ENCODE data around the gene NUP62. TPM values are rescaled to one million over a fixed set of nuclear protein-coding genes. Genes with fewer than 3 reads are reported as not detected.

The NUP62 gene
- total RNA-seq, 1 experiment from 2014 or later = 85.2 TPM

DNA sequence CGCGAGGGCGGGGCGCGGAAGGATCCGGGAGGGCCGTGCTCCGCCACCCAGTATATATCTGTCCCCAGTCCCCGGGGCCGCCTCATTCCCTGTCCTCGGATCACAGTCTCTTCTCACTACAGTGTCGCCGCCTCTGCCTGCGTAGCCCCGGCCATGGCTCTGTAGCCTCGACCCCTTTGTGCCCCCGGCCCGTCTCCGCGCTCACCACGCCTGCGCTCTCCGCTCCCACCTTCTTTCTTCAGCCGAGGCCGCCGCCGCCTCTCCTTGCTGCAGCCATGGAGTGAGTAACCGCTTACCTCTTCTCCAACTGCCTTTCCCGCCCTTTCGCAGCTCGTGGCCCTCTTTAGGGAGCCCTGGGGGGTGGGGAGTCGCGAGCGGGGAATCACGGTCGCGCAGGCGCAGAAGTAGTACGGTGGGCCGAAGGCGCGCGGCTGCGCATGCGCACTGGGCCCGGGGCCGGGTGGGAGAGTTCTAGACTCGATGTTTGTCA is at the start of gene NUP62, which contains the start of gene ATF5 (continued):
- TF ChIP-seq ELF1 (IDR thresholded peaks at IDR 0.05; ENCODE audit: borderline replicate concordance, low read depth) (no peak), SIN3A (IDR thresholded peaks at IDR 0.05; ENCODE audit: low read depth) (peak; percentile 64), CEBPB (IDR thresholded peaks at IDR 0.05; ENCODE audit: low read depth) (no peak), ZNF274 (IDR thresholded peaks at IDR 0.05; ENCODE audit: low read depth, low read length) (no peak), FOSL1 (IDR thresholded peaks at IDR 0.05; ENCODE audit: low read depth) (no peak)
- TF ChIP-seq, protein P1, sequence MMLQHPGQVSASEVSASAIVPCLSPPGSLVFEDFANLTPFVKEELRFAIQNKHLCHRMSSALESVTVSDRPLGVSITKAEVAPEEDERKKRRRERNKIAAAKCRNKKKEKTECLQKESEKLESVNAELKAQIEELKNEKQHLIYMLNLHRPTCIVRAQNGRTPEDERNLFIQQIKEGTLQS (IDR thresholded peaks at IDR 0.05) = no peak

DNA sequence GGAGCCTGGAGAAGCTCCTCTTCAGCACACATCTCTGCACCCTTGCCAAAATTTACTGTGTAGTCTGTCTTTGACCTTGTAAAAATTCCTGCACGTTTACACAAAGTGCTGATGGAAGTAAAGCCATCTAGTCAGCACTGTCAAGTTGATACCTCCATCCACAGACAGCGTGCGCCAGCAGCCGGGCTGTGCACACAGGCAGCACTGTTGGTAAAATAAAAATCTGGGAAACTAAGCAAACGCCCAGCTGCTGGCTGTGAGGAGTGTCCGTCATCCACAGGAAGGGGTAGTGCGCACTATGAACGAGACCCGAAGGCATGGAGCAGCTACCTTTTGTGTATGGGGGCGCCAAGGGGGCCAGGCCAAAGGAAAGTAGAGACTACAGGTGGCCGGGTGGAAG is 49.0 kb upstream of the NUP62 start:
- Histone ChIP-seq H3K36me3 (ENCODE audit: control insufficient read depth in 1 of 2, insufficient read depth in 2 of 2, low read length in 2 of 2) (peaks cover 0 to 2% of the 10 kb centered on the region in 2 experiments; a peak in 1 of 4 replicates), H3K27ac (ENCODE audit: low read depth, low read length) (no peak overlapping the region), H3K4me1 (ENCODE audit: control insufficient read depth in 1 of 2, insufficient read depth in 2 of 2, low read length in 2 of 2) (no peaks in the 10 kb centered on the region), H3K9ac (ENCODE audit: low read length) (no peak overlapping the region), H3K27me3 (ENCODE audit: insufficient read depth, low read length) (no peaks in the 10 kb centered on the region), H3K4me2 (ENCODE audit: low read length) (no peak overlapping the region), H3K4me3 (replicated peaks in 1 of 2; ENCODE audit: low read depth in 1 of 2, low read length in 2 of 2) (no peak overlapping the region), H4K20me1 (ENCODE audit: insufficient read depth) (no peaks in the 10 kb centered on the region), H2AFZ (ENCODE audit: low read depth, low read length, poor library complexity, severe bottlenecking) (no peak overlapping the region), H3K9me3 (ENCODE audit: control insufficient read depth in 1 of 2, insufficient read depth in 1 of 2, low read depth in 1 of 2, low read length in 2 of 2) (no peaks in the 10 kb centered on the region), H3K79me2 (ENCODE audit: insufficient read depth, low read length) (no peaks in the 10 kb centered on the region), H3K9me2 (ENCODE audit: insufficient read depth) (no peaks in the 10 kb centered on the region)
- ChIA-PET RAD21 (ENCODE audit: low non-redundant PET in 1 of 2, low total read pairs in 2 of 2, uncharacterized antibody in 2 of 2, unreplicated experiment in 2 of 2) (no interaction called here), POLR2A (no interaction called here), CTCF (no interaction called here)
- BruUV-seq (replicated peaks) = no TSS peak
- DNase-seq (ENCODE audit: low read depth, low spot score) = no peak
- TF ChIP-seq, protein P2, sequence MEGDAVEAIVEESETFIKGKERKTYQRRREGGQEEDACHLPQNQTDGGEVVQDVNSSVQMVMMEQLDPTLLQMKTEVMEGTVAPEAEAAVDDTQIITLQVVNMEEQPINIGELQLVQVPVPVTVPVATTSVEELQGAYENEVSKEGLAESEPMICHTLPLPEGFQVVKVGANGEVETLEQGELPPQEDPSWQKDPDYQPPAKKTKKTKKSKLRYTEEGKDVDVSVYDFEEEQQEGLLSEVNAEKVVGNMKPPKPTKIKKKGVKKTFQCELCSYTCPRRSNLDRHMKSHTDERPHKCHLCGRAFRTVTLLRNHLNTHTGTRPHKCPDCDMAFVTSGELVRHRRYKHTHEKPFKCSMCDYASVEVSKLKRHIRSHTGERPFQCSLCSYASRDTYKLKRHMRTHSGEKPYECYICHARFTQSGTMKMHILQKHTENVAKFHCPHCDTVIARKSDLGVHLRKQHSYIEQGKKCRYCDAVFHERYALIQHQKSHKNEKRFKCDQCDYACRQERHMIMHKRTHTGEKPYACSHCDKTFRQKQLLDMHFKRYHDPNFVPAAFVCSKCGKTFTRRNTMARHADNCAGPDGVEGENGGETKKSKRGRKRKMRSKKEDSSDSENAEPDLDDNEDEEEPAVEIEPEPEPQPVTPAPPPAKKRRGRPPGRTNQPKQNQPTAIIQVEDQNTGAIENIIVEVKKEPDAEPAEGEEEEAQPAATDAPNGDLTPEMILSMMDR (IDR thresholded peaks at IDR 0.05 in 2 of 3, conservative IDR thresholded peaks at IDR 0.05 in 1 of 3; ENCODE audit: borderline replicate concordance in 1 of 3, insufficient read depth in 1 of 3, low read depth in 2 of 3, low read length in 2 of 3) = no peak
- TF ChIP-seq, protein P3, sequence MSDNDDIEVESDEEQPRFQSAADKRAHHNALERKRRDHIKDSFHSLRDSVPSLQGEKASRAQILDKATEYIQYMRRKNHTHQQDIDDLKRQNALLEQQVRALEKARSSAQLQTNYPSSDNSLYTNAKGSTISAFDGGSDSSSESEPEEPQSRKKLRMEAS (IDR thresholded peaks at IDR 0.05) = no peak
- no peak for TF ChIP-seq SRF (IDR thresholded peaks at IDR 0.05; ENCODE audit: low read depth)
- TF ChIP-seq EZH2 (IDR thresholded peaks at IDR 0.05) = no peak
- TF ChIP-seq YY1 (IDR thresholded peaks at IDR 0.05; ENCODE audit: extremely low read depth, insufficient replicate concordance, low read depth, low read length) = no peak
- TF ChIP-seq, protein P1 (IDR thresholded peaks at IDR 0.05) = no peak
- no peak for TF ChIP-seq ELF1 (IDR thresholded peaks at IDR 0.05; ENCODE audit: borderline replicate concordance, low read depth)
- ATAC-seq = no peak
- intact Hi-C loops (cut with micrococcal nuclease) = no loop called here
